GM21737 (cell line): Measurements from ENCODE around the gene CKS1B.

Experiments used
- ATAC-seq: cut with Tn5 transposase; IDR thresholded peaks from one replicate; pipeline ENCODE4 v1.9.1; 2021; ENCODE audit warnings: mild to moderate bottlenecking, moderate library complexity; ENCODE audit not compliant: unreplicated experiment

Gene CKS1B

DNA sequence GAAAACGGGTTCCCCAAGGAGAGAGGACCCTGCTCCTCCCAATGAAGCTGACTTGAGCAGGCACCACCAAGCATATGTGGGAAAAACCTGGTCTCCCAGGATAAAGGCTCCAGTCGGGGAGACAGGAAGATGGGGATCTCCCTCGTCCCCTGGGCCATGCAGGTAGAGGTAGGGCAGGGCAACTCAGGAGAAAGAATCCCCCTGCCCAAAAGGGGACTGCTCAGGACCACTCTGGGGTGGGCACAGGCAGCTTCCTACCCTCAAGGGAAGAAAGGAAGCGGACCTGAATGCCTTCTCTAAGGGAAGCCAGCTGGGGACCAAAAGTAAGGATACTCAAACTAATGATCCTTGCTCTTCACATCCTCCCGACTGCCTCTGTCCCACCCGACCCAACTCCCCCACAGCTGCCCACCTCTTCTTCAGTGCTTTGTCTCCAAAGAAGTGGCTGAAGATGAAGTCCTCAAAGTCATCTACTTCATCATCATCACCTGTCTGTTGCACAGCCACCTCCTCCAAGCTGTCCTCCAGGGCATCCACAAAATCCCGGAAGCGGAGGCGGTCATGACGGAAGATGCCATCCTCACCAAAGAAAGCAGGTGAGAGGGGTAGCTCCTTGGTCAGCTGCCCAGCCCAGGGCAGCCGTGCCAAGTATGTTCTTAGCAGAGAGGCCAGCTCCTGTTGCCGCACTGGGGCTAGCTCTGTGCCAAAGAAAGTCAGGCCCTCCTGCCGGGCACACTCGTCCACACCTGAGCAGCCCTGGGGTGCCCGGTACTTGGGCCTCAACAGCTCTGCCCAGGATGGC, 29.1 kb upstream of the CKS1B start:
- ATAC-seq: no peak

DNA sequence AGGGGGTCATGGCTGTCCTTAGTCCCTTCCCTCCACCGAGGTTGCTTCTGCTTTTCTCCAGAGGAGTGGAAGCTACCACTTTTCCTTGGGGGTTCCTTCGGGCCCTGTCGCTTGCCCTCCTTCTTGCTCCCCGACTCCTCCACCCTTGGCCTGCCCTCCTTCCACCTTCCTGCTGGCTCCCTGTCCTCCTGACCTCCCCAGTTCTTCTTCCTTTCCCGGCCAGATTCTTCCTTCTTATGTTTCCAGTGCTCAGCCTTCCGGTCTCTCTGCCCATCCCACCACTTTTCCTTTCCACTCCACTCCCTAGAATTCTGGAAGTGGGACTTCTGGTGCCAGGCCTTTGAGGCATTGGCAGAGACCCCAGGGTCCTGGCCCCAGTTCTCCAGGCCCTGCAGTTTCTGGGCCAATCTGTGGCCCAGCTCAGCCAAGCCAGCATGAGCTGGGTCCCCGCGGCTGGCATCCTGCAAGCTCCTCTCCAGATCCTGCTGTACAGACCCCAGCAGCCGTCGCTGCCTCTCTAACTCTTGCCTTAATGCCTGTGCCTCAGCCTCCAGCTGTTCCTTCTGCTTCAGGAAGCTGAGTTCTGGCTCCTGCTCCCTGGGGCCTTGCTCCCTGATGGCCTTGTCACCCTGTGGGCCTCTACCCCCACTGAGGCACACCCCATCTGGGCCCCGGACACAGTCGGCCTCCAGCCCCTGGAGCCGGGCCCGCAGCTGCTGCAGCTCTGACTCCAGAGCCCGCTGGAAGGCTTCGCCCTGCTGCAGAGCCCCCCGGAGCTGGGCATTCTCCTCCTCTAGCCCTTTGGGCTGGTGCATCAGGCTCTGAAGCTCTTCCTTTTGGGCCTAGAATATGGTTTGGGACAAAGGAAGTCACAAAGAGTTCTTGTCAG, 28.3 kb upstream of the CKS1B start:
- no peak for ATAC-seq

DNA sequence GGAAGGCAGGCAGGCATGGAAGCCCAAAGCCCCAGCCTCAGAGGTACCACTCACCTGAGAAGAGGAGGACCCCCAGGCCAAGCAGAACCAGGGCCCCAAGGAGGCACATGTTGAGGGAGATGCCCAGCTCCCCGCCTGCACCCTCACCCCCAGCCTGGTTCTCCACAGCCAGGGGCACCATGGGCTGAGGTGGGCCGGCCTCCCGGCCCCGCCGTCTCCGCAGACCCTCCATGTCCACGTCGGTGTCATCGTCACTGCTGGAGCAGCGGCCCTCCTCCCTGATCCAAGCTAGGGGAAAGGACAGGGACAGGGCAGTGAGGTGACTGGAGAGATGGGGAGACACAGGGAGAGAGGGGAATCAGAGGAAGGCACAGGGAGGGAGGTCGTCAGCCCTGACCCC, 26.4 kb upstream of the CKS1B start:
- no peak for ATAC-seq

DNA sequence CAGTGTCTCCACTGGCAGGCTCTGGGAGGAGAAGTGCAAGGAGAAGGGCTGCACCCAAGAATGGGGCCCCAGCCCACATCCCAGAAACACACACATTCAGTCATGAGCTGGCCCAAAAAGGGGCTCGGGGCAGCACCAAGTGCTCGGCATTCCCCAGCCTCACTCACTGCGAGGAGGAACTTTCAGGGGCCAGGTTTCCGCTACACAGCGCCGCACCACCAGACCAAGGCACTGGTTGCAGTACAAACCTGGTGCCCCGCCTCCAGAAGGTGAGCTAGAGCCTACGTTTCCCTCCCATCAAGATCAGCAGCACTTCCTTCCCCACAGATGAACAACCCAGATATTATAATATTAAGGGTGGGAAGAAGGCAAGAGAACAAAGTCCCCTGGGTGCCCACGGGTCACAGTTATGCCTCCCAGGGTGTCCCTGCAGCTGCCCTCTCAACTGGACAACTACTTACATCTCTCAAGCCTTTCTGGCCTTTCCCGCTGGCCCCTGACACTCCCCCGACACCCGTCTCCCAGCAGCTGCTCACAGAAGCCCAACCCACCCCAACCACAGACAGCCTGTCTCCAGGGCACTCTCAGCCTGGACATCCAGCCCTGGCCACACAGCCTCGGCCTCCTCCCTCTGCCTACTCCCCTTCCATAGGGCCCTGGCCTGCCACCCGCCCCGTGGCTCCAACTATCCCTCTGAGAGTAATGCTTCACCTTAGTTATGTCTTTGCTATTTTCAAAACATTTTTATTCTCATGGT, 22.4 kb upstream of the CKS1B start:
- no peak for ATAC-seq

DNA sequence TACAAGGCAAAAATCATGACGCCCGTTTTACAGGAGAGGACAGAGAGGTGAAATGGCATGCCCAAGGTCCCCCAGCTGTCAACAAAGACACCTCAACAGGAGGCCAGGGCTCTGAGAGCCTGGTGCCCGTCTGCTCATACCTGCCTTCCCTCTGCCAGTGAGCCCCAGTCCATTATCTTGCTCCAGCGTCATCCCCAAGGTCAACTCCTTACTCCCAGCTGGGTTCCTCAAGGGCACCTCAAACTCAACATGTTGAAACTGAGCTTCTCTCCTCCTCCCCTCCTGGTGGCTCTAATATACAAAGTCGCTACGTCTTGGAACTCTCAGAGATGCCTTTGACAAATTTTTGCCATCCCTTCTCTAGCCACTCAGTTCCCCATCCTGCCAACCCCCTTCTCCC, 21.8 kb upstream of the CKS1B start:
- ATAC-seq: no peak

DNA sequence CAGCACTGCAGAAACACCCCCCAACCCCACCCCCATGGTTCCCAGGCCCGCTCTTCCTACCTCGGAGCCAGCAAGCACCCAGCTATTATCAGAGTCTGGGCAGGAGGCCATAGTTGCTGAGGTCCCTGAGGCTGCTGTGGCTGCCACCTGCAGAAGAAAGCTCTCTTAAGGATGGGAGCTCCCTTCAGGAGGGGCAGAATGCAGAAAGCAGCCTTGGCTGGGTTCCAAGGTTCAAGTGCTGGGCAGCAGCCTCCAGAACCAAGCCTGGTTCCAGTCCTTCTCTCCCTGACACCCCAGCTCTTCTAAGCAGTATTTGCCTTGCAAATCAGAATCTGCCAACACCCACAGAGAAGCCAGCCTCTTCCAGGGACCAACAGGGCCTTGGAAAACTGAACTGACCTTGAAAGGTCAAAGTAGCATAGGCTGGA, 20.9 kb upstream of the CKS1B start:
- ATAC-seq: no peak

DNA sequence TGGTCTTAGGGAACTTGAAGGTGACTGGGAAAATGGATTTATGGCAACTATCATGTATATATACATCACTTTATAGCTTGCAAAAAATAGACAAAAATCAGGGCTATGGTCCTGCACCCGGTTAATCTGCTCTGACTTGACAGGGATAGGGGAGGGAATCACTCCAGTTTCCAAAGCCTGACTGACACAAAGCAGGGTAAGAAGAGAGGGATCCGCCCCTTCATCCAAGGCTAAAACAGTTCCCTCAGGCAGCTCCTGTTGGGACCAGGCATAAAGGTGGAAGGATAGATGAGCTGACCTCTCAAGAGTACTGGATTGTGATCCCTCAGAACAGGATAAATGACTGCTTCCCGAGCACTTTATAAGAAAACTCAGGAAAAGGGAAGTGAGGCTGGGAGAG, 19.9 kb upstream of the CKS1B start:
- ATAC-seq: no peak

DNA sequence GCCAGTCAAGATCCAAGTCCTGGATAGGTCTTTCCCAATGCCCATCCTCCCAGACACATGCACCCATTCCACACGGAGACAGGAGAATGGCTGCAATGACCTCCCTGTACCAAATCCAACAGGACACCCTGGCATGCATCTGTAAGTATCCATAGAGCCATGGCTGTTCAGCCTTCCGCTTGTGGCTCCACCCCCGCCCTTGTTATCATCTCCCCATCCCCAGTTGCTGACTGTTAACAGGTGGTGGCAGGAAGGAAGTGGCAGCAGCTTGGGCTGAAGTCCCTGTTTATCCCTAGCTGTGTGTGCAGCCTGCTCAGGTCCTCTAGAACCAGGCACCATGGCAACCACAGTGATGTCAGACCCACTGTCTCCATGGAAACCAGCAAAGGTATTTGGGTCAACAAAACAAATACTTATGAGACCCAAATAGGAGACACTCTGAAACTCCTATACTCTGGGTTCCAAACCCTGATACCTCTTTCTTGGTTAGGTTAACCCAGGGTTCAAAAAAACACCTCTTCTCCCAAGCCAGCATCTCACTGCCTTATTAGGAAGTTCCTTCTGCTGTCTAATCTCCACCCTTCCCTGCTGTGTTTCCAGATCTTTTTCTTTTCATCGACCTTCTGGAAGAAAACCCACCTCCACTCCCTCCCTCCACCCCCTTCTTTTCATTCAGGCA, 19.3 kb upstream of the CKS1B start:
- peak; percentile 56 for ATAC-seq

DNA sequence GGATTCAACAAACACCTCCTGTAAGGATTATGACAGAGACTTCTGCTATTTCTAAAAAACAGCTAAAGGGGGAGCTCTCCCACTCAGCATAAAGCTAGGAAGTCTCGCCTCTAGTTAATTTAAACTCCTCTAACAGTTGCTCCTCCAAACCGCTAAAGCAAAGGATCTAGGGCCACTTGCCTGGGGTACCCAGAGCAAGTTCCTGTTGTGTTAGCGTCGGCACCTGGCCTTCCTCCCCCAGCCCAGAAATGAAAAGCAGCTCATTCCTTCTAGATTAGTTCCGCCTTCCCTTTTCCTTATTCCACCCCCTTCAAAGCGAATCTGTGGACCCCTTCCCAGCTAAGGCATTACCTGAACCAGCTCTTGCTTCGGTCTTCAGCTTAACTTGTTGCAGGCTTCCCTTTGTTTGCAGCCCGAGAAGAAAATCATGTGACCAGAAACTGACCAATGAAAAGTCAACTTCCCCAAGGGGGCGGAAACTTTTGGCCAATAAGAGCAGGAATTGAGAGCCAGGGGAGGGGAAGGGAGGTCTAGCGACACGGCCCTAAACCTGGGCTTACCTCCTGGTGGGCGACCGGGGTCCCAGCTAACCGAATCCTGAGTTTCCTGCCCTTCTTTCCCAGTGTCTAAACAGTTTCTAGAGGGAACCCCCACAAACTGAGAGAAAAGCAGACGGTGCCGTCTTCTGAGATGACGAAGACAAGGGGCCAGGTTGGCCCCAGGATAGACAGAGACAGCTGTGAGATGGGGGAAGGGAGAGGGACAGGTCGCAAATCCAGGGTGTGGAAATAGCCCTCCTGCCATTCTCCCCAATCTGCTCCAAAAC, 18.6 kb upstream of the CKS1B start, which contains the start of gene PBXIP1:
Gene PBXIP1 (minus strand): TSS at position 382 of the 826 bp plus-strand sequence. CDS start 2,378 bp downstream, outside the sequence.
- peak; percentile 39 for ATAC-seq

DNA sequence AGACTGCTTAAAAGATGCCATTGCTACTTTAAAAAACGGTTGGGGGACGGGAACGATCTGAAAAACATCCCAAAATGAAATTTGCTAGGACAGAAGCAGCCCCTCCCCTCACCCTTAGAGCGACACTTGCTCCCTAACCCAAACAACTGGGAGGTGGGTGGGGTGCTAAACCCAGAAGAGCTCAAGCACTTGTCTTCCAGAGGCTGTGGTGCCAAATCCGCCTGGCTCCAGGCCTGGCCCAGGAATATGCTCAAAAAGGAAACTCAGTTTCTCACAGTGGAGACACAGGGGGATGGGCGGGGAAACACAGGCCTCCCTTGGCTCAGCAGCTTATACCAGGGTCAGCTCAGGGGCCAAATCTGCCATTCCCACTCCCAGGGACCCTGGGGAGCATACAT, 17.9 kb upstream of the CKS1B start:
- no peak for ATAC-seq

DNA sequence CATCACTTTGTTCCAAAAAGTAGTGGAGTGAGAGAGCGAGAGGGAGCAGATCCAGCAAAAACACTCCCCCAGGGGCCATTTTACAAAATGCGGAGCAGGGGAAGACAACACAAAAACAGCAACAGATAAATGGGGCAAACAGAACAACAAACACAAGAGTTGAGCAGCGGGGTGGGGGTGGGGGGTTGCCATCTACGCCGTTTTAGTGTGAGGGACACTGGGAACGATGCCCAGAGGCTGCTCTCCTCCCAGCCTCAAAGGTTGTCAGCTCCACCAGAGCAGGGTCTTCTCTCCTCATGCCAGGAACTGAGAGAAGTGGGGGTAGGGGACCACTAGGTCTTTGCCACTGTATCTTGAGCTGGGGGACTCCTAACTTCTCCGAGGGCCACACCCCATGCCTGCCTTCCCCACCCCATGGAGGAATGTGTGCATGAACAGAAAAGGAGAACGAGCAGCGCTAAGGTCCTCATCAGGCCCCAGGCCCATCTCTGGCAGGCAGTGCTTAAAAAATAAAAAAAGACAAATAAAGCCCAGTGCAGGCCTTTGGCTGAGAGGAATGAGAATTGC, 17.3 kb upstream of the CKS1B start:
- ATAC-seq: no peak

DNA sequence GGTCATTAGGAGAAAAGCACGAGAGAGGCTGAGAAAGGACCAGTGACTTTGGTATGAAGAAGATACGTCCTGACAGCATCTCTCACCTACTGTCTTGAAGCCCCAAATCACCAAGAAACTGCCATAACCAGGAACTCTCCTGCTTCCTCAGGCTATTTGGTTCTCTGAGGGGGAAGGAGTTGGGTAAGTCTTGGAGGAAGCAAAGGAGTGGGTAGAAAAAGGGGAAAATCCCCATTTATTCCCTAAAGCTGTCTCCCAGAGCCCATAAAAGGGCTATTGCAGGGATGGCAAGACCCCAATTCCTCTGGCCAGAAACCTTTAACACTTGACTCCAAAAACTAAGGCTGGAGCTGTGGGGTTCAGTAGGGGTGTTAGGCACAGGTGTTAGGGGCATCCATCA, 16.4 kb upstream of the CKS1B start:
- ATAC-seq: no peak

DNA sequence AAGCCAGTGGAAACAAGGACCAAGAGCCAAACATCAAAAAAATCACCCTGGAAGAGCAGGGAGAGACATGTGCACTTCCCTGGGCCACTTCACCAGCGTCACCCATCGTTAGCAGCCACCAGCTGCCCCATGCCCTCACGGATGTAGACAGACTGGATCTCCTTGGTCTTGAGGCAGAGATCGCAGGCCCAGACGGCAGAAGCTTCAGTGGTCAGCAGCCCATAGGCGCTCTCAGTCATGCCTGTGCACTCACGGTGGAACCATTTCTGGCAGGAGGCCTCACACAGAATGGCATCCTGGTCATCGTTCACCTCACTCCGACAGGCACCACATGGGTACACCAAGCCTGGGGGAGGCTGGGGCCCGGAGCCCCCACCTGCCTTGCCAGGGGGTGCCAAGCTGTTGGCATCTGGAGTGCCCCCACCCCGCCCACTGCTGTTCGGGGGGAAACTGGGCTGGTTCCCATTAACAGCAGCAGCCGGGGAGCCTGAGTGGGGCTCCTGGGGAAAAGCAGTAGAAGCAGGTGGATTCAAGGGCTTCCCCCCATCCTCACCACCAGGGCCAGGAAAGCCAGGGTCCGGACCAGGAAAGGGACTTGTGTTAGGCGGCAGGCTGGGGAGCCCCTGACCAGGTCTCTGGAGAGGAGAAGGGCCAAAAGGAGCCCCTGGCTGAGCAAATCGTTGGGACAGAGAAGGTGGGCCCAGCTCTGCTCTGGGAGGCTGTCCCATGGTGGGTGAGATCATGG, 15.6 kb upstream of the CKS1B start:
- no peak for ATAC-seq

DNA sequence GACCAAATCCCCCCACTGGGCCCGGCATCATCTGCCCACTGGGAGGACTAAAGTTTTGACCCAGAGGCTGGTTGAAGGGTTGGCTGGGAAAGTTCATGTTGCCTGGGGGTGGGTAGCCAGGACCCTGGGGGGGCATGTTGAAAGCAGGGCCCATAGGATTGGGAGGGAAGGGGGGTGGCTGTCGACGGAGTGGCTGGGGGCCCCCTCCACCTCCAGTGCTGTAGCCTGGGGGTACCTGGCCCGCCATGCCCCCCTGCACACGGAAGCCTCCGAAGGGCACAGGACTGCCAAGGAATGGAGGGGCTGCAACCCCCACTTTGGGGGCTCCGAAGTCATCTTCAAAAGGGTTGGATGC, 15.1 kb upstream of the CKS1B start:
- no peak for ATAC-seq

DNA sequence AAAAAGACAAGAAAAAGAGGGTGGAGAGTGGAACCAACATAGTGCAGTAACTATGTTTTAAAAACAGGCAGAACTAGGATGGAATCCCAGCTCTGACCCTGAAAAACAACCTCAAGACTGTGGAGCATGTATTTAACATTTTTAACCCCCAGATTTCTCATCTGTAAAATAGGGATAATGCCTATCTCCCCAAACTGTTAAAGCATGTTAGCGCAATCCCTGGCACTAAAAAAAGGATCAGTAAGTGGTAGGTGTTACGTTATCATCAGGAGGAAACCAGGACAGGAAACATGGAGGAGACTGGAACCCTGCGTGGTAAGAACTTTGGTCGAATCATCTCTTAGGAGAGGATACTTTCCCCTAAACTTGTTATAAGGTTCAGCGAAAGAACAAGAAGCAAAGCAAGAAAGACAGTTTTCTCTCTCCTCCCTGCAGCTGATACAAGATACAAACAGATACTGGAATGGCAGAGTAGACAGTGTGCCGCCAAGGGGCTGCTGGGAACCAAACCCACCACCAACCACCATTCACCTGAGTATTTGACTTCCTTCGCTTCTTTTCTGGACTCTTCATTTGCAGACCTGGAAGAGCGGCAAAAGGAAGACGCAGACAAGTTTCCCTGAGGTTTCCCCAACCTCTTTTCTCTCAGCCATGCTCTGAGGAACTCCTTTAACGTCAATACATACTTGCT, 13.9 kb upstream of the CKS1B start:
- ATAC-seq: no peak

DNA sequence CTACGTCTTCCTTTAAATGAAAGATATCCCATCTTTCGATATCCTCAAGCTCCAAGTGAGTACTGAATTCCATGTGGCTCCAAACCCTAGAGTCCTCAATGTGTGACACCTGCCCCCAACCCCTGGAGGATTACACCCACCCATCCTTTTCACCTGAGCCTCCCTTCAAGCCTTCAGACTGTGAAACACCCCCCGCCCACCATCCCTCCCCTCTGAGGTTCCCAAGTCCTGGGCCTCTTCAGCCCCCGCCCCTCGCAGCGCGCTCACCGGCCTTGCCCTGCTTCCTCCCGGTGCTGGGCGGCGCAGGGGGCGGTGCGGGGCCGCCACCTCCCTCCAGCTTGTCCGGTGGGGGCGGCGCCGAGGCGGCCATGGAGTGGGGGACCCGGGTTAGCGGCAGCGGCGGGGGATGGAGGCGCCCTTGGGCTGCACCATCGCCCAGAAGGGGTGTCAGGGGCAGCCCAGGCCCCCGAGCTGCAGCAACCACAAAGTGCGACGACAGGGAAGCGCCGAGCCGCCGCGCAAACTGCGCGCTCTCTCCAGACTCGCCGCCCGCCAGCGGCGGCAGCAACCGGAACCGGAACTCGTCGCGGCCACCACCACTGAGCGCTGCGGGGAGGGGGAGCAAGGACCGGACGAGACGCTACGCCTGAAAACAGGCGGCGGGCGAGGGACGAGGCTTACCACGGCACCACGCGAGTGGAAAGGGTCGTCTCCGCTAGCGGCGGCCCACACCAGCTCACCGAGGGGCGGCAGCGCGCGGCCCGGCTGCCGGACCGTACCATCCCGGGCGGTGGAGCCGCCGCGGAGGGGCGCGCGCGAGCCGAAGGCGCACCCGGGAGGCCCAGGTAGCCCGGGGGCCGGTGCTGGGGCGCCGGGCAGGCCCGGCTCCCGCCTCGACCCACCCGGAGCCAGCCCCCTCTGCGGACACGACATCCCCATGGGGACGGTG, 13.0 kb upstream of the CKS1B start, which contains the start of gene PYGO2:
Gene PYGO2 (minus strand): TSS at position 576 of the 949 bp plus-strand sequence. CDS start 206 bp downstream, at position 370.
- peak; percentile 62 for ATAC-seq

DNA sequence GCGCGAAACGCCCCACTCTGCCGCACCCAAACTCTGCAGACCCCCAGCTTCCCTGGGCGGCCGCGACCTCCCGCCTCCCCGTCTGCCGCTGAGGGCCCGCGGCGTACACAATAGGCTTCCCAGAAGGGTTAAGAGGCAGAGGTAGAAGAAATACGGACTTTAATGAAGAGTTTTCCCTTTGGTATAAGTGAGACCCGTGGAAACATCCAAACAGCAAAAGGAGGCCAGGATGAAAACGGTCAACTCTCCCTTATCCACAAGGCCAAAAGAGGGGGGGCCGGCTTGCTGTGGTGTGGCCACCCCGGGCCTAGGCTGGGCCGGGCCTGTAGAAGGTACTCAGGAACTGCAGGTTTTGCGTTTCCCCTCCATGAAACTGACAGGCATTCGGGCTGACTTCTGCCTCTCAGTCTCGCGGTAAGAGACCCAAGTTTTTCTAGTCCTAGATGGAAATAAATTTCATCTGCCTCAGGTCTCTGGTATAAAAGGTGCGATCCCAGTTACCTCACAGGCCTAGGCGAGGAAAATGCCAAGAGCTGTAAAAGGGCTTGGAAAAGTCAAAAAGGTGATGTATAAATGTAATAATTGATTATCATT, 12.2 kb upstream of the CKS1B start:
- no peak for ATAC-seq
